ENCODE results near the gene MRPL57.
"Not testable (repeated sequence)": the region's sequence is repeated elsewhere in the genome, so short reads cannot be mapped to it uniquely, and the experiment has no call there.

MRPL57 gene

GRCh38 chr13:21176215-21176981 lies at the start of gene MRPL57, which contains the start of gene SKA3:
Gene MRPL57 (plus strand): TSS chr13:21176658. CDS start chr13:21176917, 259 bp downstream.
Gene SKA3 (minus strand): TSS chr13:21176552. CDS start chr13:21176477, 75 bp downstream.
- DNase-seq = peak; percentile 92

DNA sequence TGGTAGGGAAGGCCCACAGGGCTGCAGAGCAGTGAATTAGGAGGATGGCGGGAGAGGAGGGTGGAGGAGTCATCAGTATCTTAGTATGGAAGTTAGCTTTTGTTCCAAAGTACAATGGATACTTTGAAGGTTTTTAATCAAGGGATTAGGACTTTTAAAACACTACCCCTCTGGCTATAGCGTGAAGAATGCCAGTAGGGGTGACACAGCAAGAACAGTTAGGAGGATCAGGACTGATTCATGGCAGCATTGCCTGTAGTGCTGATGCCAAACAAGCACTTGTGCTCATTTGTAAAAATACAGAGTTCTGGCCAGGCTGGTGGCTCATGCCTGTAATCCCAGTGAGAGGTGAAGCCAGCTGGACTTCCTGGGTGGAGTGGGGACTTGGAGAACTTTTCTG lies 46.3 kb upstream of the MRPL57 start:
- DNase-seq = no peak

GRCh38 chr13:21133077-21133476 lies 43.4 kb upstream of the MRPL57 start:
- DNase-seq = no peak

- DNase-seq = no peak
Observed at GRCh38 chr13:21134475-21134874, 42.0 kb upstream of the MRPL57 start.

GRCh38 chr13:21135833-21136232 lies 40.6 kb upstream of the MRPL57 start:
- DNase-seq = not testable (repeated sequence)

GRCh38 chr13:21137696-21138095 lies 38.8 kb upstream of the MRPL57 start:
- no peak for DNase-seq

DNA sequence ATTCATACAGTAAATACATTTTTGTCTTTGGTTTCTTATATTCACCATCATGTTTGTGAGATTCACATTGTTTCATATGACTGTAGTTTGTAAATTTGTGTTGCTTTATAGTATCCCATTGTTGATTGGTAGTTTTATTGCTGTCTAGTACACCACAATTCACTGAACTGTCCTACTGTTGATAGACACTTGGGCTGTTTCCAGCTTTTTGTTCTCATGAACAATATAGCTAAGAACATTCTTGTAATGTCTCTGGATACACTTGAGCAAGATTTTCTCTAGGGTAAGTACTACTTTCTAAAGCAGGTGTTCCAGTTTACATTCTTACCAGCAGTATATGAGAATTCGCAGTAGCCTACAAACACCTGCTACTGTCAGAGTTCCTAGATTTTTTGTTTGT lies 37.9 kb upstream of the MRPL57 start:
- no peak for DNase-seq

- DNase-seq = no peak
Observed at GRCh38 chr13:21139374-21139773, 37.1 kb upstream of the MRPL57 start.

DNA sequence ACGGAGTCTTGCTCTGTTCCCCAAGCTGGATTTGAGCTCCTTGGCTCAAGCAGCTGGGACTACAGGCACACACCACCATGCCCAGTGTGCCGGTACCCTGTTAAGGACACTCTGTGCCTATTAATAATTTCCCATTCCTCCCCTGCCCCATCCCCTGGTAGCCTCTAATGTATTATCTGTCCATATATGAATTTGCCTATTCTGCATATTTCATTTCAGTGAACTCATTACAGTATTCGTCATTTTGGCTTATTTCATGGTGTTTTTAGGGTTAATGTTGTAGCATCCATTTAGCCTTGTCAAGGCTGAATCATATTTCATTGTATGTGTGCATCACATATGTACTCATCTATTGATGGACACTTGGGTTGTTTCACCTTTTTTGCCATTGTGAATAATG lies 33.7 kb upstream of the MRPL57 start:
- no peak for DNase-seq

- DNase-seq = no peak
Observed at GRCh38 chr13:21147827-21148226, 28.6 kb upstream of the MRPL57 start.

DNA sequence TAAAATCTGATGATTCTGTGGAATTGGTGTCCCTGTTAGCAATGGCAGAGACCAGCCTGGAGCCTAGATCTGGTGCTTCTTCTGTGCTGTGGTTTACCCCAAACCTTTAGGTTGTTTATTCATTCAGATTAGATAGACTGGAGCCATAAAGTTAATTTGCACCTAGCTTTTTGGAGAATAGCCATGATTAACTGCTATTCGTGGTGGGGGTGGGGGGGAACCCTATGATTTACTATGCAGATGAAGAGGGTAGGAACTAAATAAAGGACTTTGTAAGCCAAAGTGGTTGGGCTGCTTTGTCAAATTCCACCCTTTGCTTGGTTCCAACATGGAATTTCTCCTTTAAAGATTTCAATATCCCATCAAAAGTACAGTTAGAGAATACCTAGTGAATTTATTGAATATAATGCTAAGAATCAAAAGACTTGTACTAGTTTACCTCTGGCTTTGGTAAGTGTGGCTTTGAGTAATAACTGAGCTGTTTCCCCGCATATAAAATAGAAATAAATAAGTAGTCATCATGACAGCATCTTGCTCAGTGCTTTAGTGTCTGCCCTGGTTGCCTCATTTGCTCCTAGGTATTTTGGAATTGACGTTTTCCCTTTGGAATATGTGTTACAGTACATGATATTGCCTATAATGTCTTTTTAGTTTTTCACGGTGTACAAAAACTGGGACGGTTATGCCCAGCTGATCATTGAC lies 27.8 kb upstream of the MRPL57 start:
- DNase-seq = no peak

DNA sequence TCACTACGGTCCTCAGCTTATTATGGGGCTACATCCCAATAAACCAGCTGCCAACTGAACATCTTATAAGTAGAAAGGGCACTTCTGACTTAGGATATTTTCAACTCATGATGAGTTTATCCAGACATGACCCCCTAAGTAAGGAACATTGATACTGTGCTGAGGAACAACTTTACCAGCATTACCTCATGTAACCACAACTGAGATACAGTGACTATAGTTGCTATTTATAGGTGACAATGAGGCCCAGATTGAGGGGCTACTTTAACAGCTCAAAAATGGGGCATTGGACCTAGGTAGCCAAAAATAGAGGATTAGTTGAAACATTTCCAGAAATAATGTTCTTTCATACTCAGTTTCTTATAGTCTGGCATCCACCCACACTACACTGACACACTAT lies 26.9 kb upstream of the MRPL57 start:
- no peak for DNase-seq

DNA sequence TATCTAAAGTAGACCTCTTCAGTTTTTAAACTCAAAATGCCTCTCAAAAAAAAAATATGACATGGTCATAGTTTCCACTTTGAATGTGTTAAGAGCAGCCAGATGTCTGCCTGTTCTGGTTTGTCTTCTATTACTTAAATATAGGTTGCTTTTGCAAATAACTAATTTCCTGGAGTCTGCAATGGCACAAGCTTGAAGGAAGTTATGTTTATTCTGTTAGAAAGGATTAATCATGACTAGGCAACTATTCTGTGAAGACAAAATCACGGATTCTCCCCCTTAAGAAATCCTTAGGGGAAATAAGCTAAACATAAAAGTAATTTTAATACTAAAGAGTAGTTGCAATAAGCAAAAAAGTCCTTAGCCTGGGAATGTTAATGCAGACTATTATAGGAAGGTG lies 26.4 kb upstream of the MRPL57 start:
- no peak for DNase-seq

GRCh38 chr13:21152251-21152899 lies 24.1 kb upstream of the MRPL57 start:
- DNase-seq = no peak

DNA sequence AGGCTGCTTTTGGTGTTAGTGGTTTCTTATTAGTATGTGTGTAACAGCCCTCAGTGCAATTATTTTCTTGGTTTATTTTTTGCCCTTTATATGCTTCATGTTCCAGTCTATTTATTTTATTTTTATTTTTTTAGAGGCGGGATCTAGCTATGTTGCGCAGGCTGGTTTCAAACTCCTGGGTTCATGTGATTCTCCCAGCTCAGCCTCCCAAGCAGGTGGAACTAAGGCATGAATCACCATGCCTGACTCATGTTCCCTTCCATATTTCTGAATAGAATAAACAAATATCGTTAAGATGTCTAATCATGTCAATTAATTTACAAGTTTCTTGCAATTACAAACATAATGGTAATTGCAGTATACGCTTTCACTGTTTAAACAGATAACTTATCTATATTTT lies 11.8 kb upstream of the MRPL57 start:
- no peak for DNase-seq

GRCh38 chr13:21165606-21166005 lies 10.9 kb upstream of the MRPL57 start:
- not testable (repeated sequence) for DNase-seq

GRCh38 chr13:21171420-21171819 lies 5.0 kb upstream of the MRPL57 start:
- no peak for DNase-seq

- DNase-seq = not testable (repeated sequence)
Observed at GRCh38 chr13:21173767-21174166, 2.7 kb upstream of the MRPL57 start.

DNA sequence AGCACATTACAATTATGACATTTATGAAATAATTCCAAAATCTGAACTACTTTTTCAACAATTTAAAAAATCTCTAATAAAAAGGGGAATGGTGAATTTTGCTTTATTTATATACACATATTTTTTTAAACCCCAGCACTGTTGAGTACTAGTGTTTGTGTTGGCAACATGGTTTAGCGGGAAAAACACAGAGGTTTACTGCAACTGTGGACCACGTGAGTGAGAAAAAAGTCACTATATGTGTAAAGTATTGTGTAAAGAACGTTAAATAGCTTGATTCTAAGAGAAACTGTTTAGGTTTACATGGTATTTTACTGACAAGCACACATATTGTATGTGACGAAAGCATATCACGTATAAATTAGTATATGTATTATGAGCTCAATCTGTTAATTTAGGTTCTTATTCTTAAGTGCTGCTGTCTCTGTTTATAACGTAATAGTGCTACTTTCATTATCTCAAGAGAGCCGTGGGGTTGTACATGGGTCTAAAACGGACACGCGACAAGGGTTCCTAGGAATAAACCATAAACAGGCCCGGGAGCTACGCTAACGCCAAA lies 723 bp upstream of the MRPL57 start:
- no peak for DNase-seq

DNA sequence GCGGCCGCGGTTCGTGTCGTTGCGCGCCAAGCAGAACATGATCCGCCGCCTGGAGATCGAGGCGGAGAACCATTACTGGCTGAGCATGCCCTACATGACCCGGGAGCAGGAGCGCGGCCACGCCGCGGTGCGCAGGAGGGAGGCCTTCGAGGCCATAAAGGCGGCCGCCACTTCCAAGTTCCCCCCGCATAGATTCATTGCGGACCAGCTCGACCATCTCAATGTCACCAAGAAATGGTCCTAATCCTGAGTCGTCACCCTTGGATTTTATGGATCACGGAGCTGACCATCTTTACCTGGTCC lies 475 bp downstream of the MRPL57 start:
- peak; percentile 39 for DNase-seq

DNA sequence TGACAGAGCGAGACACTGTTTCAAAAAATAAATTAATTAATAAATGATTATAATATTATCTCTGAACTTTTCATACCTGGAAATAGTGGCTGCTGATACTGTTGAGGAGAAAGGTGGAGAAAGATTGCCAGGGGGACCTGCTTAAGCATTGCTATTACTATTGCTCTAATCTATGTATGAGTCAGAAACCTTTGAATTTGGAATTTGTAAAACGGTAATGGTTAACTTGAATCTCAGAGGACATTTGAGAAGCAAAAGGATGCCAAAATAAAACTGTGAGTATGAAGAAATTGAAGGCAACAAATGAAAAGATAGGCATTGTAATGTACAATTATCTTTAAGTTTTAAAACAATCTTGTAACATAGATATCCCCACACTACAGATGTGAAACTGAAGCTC lies 5.2 kb downstream of the MRPL57 start:
- no peak for DNase-seq

DNA sequence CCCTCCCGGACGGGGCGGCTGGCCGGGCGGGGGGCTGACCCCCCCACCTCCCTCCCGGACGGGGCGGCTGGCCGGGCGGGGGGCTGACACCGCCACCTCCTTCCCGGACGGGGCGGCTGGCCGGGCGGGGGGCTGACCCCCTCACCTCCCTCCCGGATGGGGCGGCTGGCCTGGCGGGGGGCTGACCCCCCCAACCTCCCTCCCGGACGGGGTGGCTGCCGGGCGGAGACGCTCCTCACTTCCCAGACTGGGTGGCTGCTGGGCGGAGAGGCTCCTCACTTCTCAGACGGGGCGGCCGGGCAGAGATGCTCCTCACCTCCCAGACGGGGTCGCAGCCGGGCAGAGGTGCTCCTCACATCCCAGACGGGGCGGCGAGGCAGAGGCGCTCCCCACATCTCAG lies 10.0 kb downstream of the MRPL57 start:
- DNase-seq = not testable (repeated sequence)

- not testable (repeated sequence) for DNase-seq
Observed at GRCh38 chr13:21194756-21195155, 18.3 kb downstream of the MRPL57 start.

Measured in CD4-positive, alpha-beta T cell treated with Interleukin-6 for 4 hours (primary cell).